Prostate gland (tissue), 2 donors: ENCODE data around the gene CCSER1.

Source experiments
- POLR2A ChIP-seq: fragments of 450-650 bp; IDR thresholded peaks from one replicate; pipeline ENCODE4 v1.6.1; 2016; ENCODE audit warnings: antibody characterized with exemption, mild to moderate bottlenecking
- TF ChIP-seq, protein P1 (sequence below), 4 experiments: fragments of 200-600 bp in 2 of 4; fragments of 450-650 bp in 2 of 4; sonication (generic) in 2 of 4; IDR thresholded peaks; 1 replicate in 3 of 4; 2 replicates in 1 of 4; pipeline ENCODE4 v1.5.1; 2016 to 2019; ENCODE audit warnings: antibody characterized with exemption in 4 of 4, mild to moderate bottlenecking in 2 of 4, moderate library complexity in 2 of 4

DNA sequence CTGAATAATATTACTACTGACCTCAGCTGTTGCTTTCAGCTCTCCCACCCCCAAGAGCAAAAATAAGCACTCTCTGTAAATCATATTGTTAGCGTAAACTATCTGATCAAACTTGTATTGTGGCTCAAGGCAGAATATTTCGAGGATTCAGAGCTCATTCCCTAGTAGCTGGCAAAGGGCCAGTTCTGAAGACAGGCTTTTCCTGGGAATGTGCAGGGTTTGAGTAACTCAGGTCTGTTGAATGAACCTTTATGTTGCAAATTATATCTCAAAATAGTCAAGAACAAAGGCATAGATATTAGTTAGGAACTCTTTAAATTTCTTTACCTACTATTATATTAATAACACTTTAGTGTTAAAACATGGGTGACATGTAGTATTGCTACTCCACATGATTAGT lies 454.9 kb downstream of the CCSER1 start:
- TF ChIP-seq, protein P1, sequence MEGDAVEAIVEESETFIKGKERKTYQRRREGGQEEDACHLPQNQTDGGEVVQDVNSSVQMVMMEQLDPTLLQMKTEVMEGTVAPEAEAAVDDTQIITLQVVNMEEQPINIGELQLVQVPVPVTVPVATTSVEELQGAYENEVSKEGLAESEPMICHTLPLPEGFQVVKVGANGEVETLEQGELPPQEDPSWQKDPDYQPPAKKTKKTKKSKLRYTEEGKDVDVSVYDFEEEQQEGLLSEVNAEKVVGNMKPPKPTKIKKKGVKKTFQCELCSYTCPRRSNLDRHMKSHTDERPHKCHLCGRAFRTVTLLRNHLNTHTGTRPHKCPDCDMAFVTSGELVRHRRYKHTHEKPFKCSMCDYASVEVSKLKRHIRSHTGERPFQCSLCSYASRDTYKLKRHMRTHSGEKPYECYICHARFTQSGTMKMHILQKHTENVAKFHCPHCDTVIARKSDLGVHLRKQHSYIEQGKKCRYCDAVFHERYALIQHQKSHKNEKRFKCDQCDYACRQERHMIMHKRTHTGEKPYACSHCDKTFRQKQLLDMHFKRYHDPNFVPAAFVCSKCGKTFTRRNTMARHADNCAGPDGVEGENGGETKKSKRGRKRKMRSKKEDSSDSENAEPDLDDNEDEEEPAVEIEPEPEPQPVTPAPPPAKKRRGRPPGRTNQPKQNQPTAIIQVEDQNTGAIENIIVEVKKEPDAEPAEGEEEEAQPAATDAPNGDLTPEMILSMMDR (IDR thresholded peaks at IDR 0.05) = no peak
- no peak for TF ChIP-seq POLR2A
